Adipocyte (in vitro differentiated cells): ENCODE results near the gene CD38.

Source experiments
- DNase-seq: peaks from one replicate; pipeline ENCODE4 v3.0.0-alpha.2; 2015; ENCODE audit warnings: low read depth
- H3K27me3 ChIP-seq: replicated peaks from 2 replicates; pipeline ENCODE4 v1.7.0; 2013; ENCODE audit warnings: mild to moderate bottlenecking, low read length, moderate library complexity; ENCODE audit not compliant: control insufficient read depth, insufficient read depth
- H3K36me3 ChIP-seq: 2 replicates; pipeline ENCODE4 v1.7.0; 2013; ENCODE audit warnings: low read length, mild to moderate bottlenecking, moderate library complexity; ENCODE audit not compliant: control insufficient read depth, insufficient read depth, severe bottlenecking
- H3K4me1 ChIP-seq: 2 replicates; pipeline ENCODE4 v1.7.0; 2013; ENCODE audit warnings: mild to moderate bottlenecking, low read length, moderate library complexity; ENCODE audit not compliant: control insufficient read depth, insufficient read depth
- H3K4me3 ChIP-seq: 2 replicates; pipeline ENCODE4 v1.7.0; 2013; ENCODE audit warnings: mild to moderate bottlenecking, low read length, moderate library complexity
- H3K9ac ChIP-seq: 2 replicates; pipeline ENCODE4 v1.7.0; 2013; ENCODE audit warnings: mild to moderate bottlenecking, low read length, moderate library complexity
- H3K9me3 ChIP-seq: 2 replicates; pipeline ENCODE4 v1.7.0; 2013; ENCODE audit warnings: mild to moderate bottlenecking, low read length, moderate library complexity; ENCODE audit not compliant: control insufficient read depth

CD38 gene

DNA sequence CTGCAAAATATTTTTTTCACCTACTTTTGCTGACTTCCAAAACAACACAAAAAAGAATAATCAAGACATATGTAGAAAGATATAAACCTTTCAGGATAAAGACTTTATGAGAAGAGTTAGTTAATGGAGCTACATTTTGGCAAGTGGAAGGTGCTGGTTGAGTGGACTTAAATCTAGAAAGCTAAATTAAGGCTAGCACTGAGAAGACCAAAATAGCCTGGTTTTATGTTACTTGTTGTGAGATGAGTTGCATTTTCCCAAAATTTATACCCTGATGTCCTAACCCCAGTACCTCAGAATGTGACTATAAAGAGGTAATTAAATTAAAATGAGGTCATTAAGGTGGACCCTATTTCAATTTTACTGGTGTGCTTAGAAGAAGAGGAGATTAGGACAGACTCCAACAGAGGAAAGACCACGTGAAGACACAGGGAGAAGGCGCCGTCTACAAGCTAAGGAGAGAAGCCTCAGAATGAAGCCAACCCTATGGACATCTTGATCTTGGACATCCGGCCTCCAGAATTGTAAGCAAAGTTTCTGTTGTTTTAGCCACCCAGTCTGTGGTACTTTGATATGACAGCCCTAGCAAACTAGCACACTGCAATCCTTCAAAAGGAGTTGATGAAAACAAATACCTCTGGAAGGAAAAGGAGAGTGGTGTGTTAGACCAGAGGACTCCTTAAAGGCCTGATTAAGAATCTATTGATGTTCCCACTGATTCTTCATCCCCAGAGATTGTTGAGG is 93.0 kb downstream of the CD38 start:
- H3K9me3 ChIP-seq: no peaks in the 10 kb centered on the region
- no peak for DNase-seq
- no peaks in the 10 kb centered on the region for H3K36me3 ChIP-seq

GRCh38 chr4:15873117-15873516 is 95.0 kb downstream of the CD38 start:
- Histone ChIP-seq H3K27me3 (no peaks in the 10 kb centered on the region), H3K9me3 (peaks cover 6% of the 10 kb centered on the region), H3K4me3 (no peak overlapping the region), H3K4me1 (peaks cover 71% of the 10 kb centered on the region), H3K9ac (peak overlapping the region; percentile 77), H3K36me3 (no peaks in the 10 kb centered on the region)
- no peak for DNase-seq

More for the DNA sequence above, 93.0 kb downstream of the CD38 start:
- Histone ChIP-seq H3K9ac (peak overlapping the region; percentile 53), H3K4me3 (no peak overlapping the region), H3K27me3 (no peaks in the 10 kb centered on the region), H3K4me1 (peaks cover 70% of the 10 kb centered on the region)

GRCh38 chr4:15874671-15875070 is 96.5 kb downstream of the CD38 start:
- peaks cover 9% of the 10 kb centered on the region for H3K9me3 ChIP-seq
- H3K27me3 ChIP-seq: no peaks in the 10 kb centered on the region
- H3K4me3 ChIP-seq: peak overlapping the region; percentile 17
- no peak for DNase-seq
- H3K36me3 ChIP-seq: no peaks in the 10 kb centered on the region
- peak overlapping the region; percentile 77 for H3K9ac ChIP-seq
- peaks cover 64% of the 10 kb centered on the region for H3K4me1 ChIP-seq

DNA sequence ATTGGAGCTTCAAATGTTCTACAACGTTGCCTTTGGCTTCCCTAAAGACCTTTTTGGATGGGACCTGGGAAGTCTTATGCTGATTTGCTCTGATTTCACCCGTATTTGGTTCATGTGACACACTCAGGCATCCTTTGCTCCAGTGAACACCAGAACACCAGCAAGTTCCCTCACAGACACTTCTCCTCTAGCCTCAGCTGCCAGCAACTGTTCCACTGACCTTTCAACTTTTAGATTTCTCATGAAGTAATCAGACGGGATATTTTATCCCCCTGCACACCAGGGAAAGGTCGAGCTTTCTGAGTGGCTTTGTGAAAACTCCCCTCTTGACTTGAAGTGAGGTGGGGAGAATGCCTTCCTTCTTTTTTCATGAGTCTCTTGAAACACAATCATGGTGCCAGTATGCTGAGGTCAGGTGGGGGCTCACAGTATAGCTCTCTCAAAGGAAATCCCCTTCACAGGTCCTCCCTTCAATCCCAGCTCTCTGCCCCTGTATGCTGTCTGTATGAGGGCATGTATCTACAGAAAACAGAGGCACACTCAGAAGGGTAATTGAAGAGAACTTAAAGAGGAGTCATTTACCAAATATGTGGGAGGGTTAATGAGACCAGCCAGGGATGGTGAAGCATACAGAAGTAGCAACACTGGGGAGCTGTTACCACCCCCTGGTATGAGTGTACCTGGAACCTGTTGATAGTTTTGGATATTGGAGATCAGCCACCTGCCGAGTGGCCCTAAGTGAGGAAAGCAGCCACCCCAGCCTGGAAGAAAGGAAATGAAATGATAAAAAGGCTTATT is 97.7 kb downstream of the CD38 start:
- H3K27me3 ChIP-seq: no peaks in the 10 kb centered on the region
- DNase-seq: no peak
- peak overlapping the region; percentile 25 for H3K4me3 ChIP-seq

GRCh38 chr4:15878011-15878410 is 99.9 kb downstream of the CD38 start:
- no peak for DNase-seq

More for the DNA sequence above, 97.7 kb downstream of the CD38 start:
- peak overlapping the region; percentile 77 for H3K9ac ChIP-seq
- peaks cover 60% of the 10 kb centered on the region for H3K4me1 ChIP-seq
- peaks cover 9% of the 10 kb centered on the region for H3K9me3 ChIP-seq
- no peaks in the 10 kb centered on the region for H3K36me3 ChIP-seq

GRCh38 chr4:15881820-15882219 is 103.7 kb downstream of the CD38 start:
- Histone ChIP-seq H3K4me3 (no peak overlapping the region), H3K4me1 (peaks cover 17% of the 10 kb centered on the region), H3K9me3 (peaks cover 9% of the 10 kb centered on the region), H3K36me3 (no peaks in the 10 kb centered on the region), H3K27me3 (no peaks in the 10 kb centered on the region), H3K9ac (peak overlapping the region; percentile 14)
- DNase-seq: no peak

More at GRCh38 chr4:15878011-15878410, 99.9 kb downstream of the CD38 start:
- Histone ChIP-seq H3K36me3 (no peaks in the 10 kb centered on the region), H3K4me3 (no peak overlapping the region), H3K4me1 (peaks cover 53% of the 10 kb centered on the region), H3K27me3 (no peaks in the 10 kb centered on the region), H3K9me3 (peaks cover 9% of the 10 kb centered on the region), H3K9ac (no peak overlapping the region)

GRCh38 chr4:15882675-15883086 is 104.6 kb downstream of the CD38 start:
- no peak overlapping the region for H3K4me3 ChIP-seq
- H3K27me3 ChIP-seq: no peaks in the 10 kb centered on the region
- peak; percentile 88 for DNase-seq
- no peaks in the 10 kb centered on the region for H3K36me3 ChIP-seq
- peaks cover 8% of the 10 kb centered on the region for H3K9me3 ChIP-seq
- peaks cover 14% of the 10 kb centered on the region for H3K4me1 ChIP-seq
- no peak overlapping the region for H3K9ac ChIP-seq

- H3K27me3 ChIP-seq: no peaks in the 10 kb centered on the region
- H3K4me1 ChIP-seq: peaks cover 14% of the 10 kb centered on the region
- H3K9me3 ChIP-seq: no peaks in the 10 kb centered on the region
- no peak overlapping the region for H3K9ac ChIP-seq
- no peak overlapping the region for H3K4me3 ChIP-seq
- no peaks in the 10 kb centered on the region for H3K36me3 ChIP-seq
- DNase-seq: no peak
These were observed 105.6 kb downstream of the CD38 start for GRCh38 chr4:15883610-15884243.

GRCh38 chr4:15884666-15885065 is 106.5 kb downstream of the CD38 start:
- Histone ChIP-seq H3K36me3 (no peaks in the 10 kb centered on the region), H3K27me3 (no peaks in the 10 kb centered on the region), H3K4me1 (peaks cover 12% of the 10 kb centered on the region), H3K9ac (no peak overlapping the region), H3K9me3 (no peaks in the 10 kb centered on the region), H3K4me3 (no peak overlapping the region)
- no peak for DNase-seq

GRCh38 chr4:15885422-15885821 is 107.3 kb downstream of the CD38 start:
- no peaks in the 10 kb centered on the region for H3K27me3 ChIP-seq
- no peak overlapping the region for H3K9ac ChIP-seq
- DNase-seq: no peak
- no peaks in the 10 kb centered on the region for H3K9me3 ChIP-seq
- H3K4me3 ChIP-seq: no peak overlapping the region
- no peaks in the 10 kb centered on the region for H3K36me3 ChIP-seq
- peaks cover 11% of the 10 kb centered on the region for H3K4me1 ChIP-seq

- H3K9me3 ChIP-seq: no peaks in the 10 kb centered on the region
- H3K36me3 ChIP-seq: no peaks in the 10 kb centered on the region
- no peak overlapping the region for H3K9ac ChIP-seq
- H3K4me1 ChIP-seq: no peaks in the 10 kb centered on the region
- H3K27me3 ChIP-seq: no peaks in the 10 kb centered on the region
- H3K4me3 ChIP-seq: no peak overlapping the region
- no peak for DNase-seq
These were observed 110.4 kb downstream of the CD38 start for GRCh38 chr4:15888515-15888914.
